AG04450 (cell line): ENCODE measurements around the gene GALNT3. TPM values are rescaled to one million over a fixed set of nuclear protein-coding genes. Genes with fewer than 3 reads are reported as not detected.

Experiments
- CTCF ChIA-PET: fragments of 300-600, 350-600 bp; formaldehyde crosslinking; extraction: SDS; loops from one replicate; lab custom pipeline; 2022; ENCODE audit warnings: antibody characterized with exemption, inconsistent platforms; lab: Charles Lee
- POLR2A ChIA-PET: fragments of 350-600 bp; formaldehyde crosslinking; extraction: SDS; loops from one replicate; lab custom pipeline; 2021; ENCODE audit warnings: antibody characterized with exemption, inconsistent platforms; lab: Yijun Ruan, JAX
- DNase-seq: peaks from one replicate; pipeline ENCODE4 v3.0.0-alpha.2; 2011; ENCODE audit warnings: low read depth, low spot score
- H3K27ac ChIP-seq: one replicate; pipeline ENCODE4 v1.5.1; 2012; ENCODE audit warnings: low read depth, low read length, control low read depth
- H3K27me3 ChIP-seq: one replicate; pipeline ENCODE4 v1.6.0; 2012; ENCODE audit warnings: low read length; ENCODE audit not compliant: control insufficient read depth, insufficient read depth
- H3K4me3 ChIP-seq: 2 replicates; pipeline ENCODE4 v1.5.1; 2011; ENCODE audit warnings: mild to moderate bottlenecking, low read depth, low read length, control low read depth
- H3K9me3 ChIP-seq: 2 replicates; pipeline ENCODE4 v1.5.1; 2012; ENCODE audit warnings: low read length; ENCODE audit not compliant: control insufficient read depth, insufficient read depth
- CTCF ChIP-seq: IDR thresholded peaks from 2 replicates; pipeline ENCODE4 v1.5.1; 2011; ENCODE audit warnings: low read depth, low read length, control low read depth, inconsistent platforms
- polyA plus RNA-seq: library from polyadenylated mRNA; depleted of rRNA; stranded (reverse); fragments of >200 nt; gene quantifications from 2 replicates; pipeline ENCODE4 v1.2.3, GENCODE V29; 2011

Gene GALNT3
- polyA plus RNA-seq, 1 experiment = 2.3 TPM

GRCh38 chr2:165837122-165837521 lies 43.1 kb upstream of the GALNT3 start:
- CTCF ChIA-PET = no interaction called here

GRCh38 chr2:165835363-165835762 lies 41.3 kb upstream of the GALNT3 start:
- no peak overlapping the region for H3K27ac ChIP-seq
- ChIA-PET CTCF (interaction anchor here (0.6 kb wide), 1 partner anchor 707 kb away, joined by 5 read pairs; no protein-coding TSS in a partner anchor), POLR2A (no interaction called here)
- H3K4me3 ChIP-seq = no peak overlapping the region
- no peaks in the 10 kb centered on the region for H3K9me3 ChIP-seq
- no peak for TF ChIP-seq CTCF
- no peaks in the 10 kb centered on the region for H3K27me3 ChIP-seq
- DNase-seq = no peak

More at GRCh38 chr2:165837122-165837521, 43.1 kb upstream of the GALNT3 start:
- Histone ChIP-seq H3K9me3 (no peaks in the 10 kb centered on the region), H3K4me3 (no peak overlapping the region), H3K27ac (no peak overlapping the region), H3K27me3 (no peaks in the 10 kb centered on the region)
- TF ChIP-seq CTCF = no peak
- POLR2A ChIA-PET = no interaction called here
- DNase-seq = no peak

- DNase-seq = peak; percentile 34
- no peak for TF ChIP-seq CTCF
- Histone ChIP-seq H3K4me3 (no peak overlapping the region), H3K9me3 (no peaks in the 10 kb centered on the region), H3K27me3 (no peaks in the 10 kb centered on the region), H3K27ac (no peak overlapping the region)
- CTCF ChIA-PET = no interaction called here
- POLR2A ChIA-PET = no interaction called here
These were observed 39.1 kb upstream of the GALNT3 start for GRCh38 chr2:165833156-165833555.

GRCh38 chr2:165827921-165828276 lies 33.9 kb upstream of the GALNT3 start:
- no peaks in the 10 kb centered on the region for H3K27me3 ChIP-seq
- DNase-seq = no peak
- H3K27ac ChIP-seq = no peak overlapping the region
- no peaks in the 10 kb centered on the region for H3K9me3 ChIP-seq
- no peak overlapping the region for H3K4me3 ChIP-seq
- CTCF ChIA-PET = no interaction called here
- POLR2A ChIA-PET = no interaction called here
- no peak for TF ChIP-seq CTCF

GRCh38 chr2:165827016-165827920 lies 33.2 kb upstream of the GALNT3 start:
- CTCF ChIA-PET = no interaction called here
- H3K4me3 ChIP-seq = no peak overlapping the region
- DNase-seq = no peak

More at GRCh38 chr2:165827016-165827920, 33.2 kb upstream of the GALNT3 start:
- no peak for TF ChIP-seq CTCF
- H3K9me3 ChIP-seq = no peaks in the 10 kb centered on the region
- no peak overlapping the region for H3K27ac ChIP-seq
- POLR2A ChIA-PET = no interaction called here
- no peaks in the 10 kb centered on the region for H3K27me3 ChIP-seq
